Esophagus squamous epithelium (tissue), 4 donors: Measurements from ENCODE around the gene MFAP2.

Experiments used
- CTCF ChIP-seq, 6 experiments: fragments of 450-650 bp in 4 of 6; fragments of 200-600 bp in 2 of 6; sonication (generic) in 2 of 6; IDR thresholded peaks; one replicate each; pipeline ENCODE4 v1.5.1; 2016 to 2019; ENCODE audit warnings: antibody characterized with exemption in 6 of 6, mild to moderate bottlenecking in 4 of 6, moderate library complexity in 4 of 6
- POLR2A ChIP-seq, 4 donors: fragments of 450-650 bp; IDR thresholded peaks; one replicate each; pipeline ENCODE4 v1.6.1; 2017; ENCODE audit warnings: antibody characterized with exemption in 4 of 4, mild to moderate bottlenecking in 4 of 4, moderate library complexity in 3 of 4

DNA sequence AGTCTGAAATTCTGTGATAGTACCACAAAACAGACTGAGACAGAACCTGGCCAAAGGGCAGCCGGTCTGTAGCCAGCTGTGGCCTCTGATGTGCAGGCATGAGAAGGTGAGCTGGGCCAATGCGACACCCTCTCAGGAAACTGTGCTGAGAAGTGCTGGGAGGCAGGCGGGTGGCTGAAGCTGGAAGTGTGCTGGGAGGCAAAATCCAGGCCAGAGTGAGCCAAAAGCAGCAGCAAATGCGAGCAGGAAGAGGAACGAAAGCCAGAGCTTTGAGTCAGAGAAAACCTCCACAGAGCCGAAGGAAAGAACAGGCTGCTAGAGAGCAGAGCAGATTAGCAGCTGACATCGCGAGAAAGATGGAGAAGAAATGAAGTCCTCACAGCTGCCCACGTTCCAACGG is 41.5 kb upstream of the MFAP2 start:
- TF ChIP-seq CTCF (IDR thresholded peaks at IDR 0.05) (no peak), POLR2A (IDR thresholded peaks at IDR 0.05) (no peak)
